ENCODE results near the gene AMER2. TPM values are rescaled to one million over a fixed set of nuclear protein-coding genes. Genes with fewer than 3 reads are reported as not detected.

Gene AMER2
- total RNA-seq, 1 donor from 2014 or later = not detected

DNA sequence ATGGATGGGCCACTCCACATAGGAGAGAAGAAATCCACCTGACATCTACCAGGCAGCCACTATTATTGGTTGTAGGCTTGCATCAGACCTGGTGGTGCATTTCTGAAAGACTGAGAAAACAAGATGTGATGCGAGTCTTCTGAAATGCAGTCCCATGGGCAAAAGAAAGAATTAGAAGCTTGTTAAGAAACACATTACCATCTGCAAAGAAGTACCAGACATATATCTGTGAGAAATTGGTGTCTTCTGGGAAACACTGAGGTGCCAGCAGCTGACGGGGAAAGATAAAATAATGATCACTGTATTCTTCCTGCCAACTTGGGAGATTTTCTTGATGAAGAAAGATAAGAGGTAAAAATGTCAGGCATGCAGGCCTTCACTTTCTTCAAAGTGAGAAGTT lies 14.4 kb downstream of the AMER2 start:
- intact Hi-C loops (cut with micrococcal nuclease) = no loop called here

GRCh38 chr13:25153736-25154135 lies 18.4 kb downstream of the AMER2 start:
- intact Hi-C loops (cut with micrococcal nuclease) = no loop called here

DNA sequence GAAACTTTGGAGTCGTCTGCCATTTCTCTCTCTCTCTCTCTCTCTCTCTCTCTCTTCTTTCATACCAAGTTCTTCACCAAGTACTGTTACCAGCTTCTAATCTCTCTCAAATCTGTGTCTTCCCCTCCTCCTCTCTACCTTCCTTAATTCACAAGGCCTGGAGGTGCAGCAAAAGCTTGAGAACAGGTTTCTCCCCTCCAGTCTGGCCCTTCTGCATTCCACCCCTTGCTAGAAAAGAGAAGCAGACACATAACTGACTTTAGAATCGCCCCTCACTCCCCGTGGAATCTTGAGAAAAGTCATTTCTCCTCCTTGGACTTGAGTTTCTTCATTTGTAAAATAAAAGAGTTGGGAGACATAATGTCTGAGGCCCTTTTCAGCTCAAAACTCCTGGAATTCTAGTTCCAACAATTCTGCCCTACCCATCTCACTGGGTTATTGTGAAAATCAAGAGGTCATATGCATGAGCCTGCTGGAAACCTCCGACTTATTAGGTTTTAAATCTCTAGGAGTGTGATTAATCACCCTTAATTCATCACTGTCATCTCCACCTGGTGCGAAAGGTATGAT lies 20.4 kb downstream of the AMER2 start:
- intact Hi-C loops (cut with micrococcal nuclease) = no loop called here

- intact Hi-C loops (cut with micrococcal nuclease) = no loop called here
Observed at GRCh38 chr13:25149711-25150110, 22.4 kb downstream of the AMER2 start.

GRCh38 chr13:25148402-25148771 lies 23.7 kb downstream of the AMER2 start:
- intact Hi-C loops (cut with micrococcal nuclease) = no loop called here

- intact Hi-C loops (cut with micrococcal nuclease) = no loop called here
Observed at GRCh38 chr13:25147638-25148401, 24.3 kb downstream of the AMER2 start.

DNA sequence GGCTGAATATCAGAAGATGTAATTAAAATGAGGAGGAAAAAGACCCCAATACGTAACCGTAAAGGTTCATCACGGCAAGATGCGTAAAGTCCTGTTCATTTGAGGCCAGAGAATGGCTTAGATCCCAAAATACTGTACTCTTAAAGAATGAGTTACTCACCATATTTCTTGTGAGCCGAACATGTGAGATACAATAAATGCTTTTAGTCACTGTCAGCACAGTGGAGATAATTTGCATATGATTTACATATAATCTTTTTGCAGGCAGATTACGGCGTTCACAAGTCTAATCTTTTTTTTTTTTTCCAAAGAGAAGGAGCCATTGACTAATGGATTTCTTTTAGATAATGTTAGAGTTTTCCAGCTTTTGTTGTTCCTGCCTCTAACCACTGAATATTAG lies 28.4 kb downstream of the AMER2 start:
- intact Hi-C loops (cut with micrococcal nuclease) = no loop called here

DNA sequence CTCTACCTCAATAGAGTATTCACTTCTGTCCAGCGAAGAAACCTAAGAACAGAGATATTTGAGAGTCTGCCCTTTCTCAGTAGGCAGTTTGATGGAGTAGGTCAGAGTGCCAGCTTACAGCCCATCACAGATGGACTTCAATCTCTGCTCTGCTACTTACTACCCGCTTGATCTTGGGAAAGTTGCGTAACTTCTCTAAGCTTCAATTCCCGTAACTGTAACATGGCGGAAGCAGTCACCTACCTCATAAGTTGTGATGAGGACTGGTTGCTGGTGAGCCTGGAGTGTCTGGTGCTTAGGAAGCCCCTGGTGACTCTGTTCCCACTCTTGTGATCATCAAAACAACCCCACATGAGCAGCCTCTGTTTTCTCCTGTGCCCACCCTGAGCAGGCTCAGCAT lies 31.0 kb downstream of the AMER2 start:
- intact Hi-C loops (cut with micrococcal nuclease) = no loop called here

- intact Hi-C loops (cut with micrococcal nuclease) = no loop called here
Observed at GRCh38 chr13:25137788-25138115, 34.3 kb downstream of the AMER2 start.

DNA sequence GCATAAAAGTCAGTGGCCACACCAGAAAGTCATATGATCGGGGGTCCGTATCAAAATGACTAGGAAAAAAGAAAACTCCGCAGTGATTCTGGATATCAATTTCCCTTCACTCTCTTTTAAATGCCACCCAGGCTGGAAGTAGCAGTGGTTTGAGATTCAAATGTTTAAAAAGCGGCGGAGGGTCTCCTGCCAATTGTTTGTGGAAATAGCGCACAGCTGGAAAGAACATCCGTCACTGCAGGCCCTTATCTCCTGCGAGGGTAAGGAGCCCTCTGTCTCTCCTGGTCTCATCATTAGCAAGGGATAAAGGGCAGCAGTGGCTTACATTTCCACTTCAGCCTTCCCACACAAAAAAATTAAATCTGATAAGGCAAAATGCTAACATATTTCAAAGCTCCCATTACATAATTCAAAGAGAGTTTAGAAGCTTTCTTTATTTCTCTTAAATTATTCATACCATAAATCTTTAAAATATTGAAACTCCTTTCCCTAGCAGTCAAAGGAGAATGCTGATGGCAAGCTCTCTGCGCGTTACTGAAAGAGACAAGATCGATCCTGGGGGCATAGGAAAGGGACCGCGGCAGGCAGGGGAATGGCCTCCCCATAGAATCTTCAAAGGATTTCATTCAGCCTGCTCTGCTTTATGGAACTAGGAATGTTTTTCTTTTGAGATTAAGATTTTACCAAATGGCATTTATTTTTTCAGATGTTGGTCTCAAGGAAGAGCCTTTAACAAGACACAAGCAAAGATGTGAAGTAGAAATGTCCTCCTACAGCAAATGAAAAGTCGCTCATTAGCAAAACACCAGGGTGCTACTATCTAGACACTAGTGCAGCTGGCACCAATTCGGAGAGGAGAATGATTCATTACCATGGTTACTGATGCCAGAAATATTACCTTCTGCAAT lies 35.0 kb downstream of the AMER2 start:
- intact Hi-C loops (cut with micrococcal nuclease) = no loop called here

DNA sequence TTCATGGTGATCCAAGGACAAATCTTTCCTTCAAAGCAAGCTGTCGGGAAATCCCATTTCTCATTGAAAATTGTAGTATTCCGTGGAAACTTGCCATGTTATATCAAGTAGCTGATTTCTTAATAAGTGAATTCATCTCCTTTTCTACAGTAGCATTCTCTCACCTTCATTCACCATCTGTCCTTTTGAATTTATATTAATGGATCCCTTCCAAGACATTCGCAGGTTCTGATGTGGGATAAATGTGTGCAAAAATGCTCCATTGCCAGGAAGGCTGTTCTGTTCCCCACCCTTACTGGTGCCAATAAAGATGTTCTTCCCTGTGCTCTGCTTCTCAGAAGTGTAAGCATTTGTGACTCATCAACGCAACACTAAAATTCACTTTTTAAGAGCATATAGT lies 36.2 kb downstream of the AMER2 start:
- intact Hi-C loops (cut with micrococcal nuclease) = no loop called here

DNA sequence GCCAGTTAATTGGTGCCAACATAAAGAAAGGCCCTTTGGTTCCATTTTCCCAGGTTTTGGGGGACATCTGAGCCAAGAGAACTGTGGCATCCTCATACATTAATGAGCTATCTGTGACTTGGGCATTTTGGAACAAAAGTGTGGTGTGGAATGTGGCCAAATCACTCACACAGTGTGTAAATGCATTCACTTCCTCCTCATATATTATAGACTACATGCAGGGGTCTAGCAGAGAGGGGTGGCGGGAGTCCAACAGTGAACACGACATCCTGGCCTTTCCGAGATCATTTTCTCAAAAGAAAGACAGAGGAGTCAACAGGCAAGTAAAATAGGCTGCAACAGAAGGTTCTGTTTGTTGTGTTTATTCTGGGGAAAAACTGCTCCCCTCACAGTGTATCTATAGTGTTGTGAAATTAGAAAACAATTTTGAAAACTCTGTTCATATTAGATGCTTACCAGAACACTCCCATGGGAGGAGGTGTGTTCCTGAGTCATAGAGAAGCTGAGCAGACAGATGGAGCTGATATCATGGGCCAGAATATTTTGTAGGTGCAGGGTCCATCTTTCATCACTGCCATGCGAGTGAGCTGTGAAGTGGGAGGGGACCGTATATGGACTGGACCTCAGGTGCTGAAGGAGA lies 39.2 kb downstream of the AMER2 start:
- intact Hi-C loops (cut with micrococcal nuclease) = no loop called here

GRCh38 chr13:25131881-25132420 lies 40.1 kb downstream of the AMER2 start:
- intact Hi-C loops (cut with micrococcal nuclease) = no loop called here

DNA sequence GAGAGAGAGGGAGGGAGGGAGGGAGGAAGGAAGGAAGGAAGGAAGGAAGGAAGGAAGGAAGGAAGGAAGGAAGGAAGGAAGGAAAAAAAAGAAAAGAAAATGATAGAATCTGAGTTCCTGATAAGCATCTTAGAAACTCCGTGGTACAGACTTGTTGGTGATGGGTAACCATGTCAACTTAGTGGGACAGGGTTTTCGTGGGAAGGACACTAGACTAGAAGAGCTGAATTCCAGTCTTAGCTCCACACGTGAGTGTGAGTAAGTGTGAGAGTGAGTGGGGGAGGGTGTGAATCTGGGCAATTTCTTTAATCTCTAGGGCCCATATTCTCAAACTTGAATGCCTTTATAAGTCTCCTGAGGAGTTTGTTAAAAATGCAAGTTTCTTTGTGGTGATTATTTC lies 41.1 kb downstream of the AMER2 start:
- intact Hi-C loops (cut with micrococcal nuclease) = no loop called here

DNA sequence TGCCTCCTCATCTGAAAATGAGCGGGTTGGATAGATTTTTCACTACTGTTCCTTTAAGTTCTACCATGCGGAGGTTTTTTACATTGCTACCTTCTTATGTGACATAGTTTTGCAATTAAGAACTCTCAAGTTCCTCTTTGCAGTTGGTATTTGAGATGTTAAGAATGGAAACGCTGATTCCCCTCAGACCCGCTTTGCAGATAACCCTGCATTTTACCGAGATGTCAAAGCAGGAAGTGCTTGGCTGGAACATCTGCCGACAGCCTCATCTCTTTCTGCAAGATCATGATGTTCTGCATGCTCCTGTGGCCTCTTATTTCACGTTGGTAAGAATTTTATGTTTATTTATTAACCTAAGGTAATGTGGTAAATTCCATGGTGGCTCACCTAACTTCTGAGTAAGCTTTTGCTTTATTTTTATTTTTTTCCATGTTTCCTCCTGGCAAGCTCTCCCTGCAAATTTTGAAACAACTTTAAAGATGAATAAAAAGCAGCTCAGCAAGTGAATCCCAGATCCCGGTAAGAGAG lies 53.6 kb downstream of the AMER2 start:
- intact Hi-C loops (cut with micrococcal nuclease) = no loop called here

DNA sequence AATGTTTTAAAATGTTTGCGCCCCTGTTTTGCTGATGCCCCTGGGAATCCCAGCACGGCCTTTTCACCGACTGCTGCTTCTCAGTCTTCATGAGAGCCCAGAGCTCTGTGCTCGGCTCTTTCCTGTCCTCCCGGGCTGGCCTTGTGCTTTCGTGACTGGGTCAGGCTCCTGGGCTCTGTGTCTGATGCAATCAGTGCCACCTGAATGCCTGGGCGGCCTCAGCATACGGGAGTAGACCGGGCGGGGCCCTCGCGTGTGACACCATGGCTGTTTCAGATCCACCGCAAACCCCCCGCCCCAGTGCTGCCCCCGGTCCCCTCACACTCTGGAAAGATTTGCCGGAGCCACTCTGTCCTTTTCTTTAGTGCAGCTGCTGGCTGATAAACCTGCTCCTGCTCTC lies 54.8 kb downstream of the AMER2 start:
- intact Hi-C loops (cut with micrococcal nuclease) = no loop called here

DNA sequence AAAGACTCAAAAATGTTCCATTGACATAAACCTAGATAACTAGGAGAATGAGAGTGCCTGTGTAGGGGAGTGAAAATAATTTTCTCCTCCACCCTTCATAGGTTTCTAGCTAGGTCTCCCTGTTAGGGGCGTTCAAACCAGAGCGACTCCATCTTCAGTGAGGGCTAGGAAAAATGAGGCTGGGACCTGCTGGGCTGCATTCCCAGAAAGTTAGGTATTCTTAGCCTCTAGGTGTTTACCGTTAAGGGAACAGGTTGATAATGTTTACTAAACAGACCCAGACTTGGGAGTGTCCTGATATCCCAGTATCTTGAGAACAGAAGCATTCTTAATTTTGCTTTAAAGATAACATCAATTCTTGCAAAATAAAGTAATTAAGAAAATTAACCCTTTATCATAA lies 56.0 kb downstream of the AMER2 start:
- intact Hi-C loops (cut with micrococcal nuclease) = no loop called here

DNA sequence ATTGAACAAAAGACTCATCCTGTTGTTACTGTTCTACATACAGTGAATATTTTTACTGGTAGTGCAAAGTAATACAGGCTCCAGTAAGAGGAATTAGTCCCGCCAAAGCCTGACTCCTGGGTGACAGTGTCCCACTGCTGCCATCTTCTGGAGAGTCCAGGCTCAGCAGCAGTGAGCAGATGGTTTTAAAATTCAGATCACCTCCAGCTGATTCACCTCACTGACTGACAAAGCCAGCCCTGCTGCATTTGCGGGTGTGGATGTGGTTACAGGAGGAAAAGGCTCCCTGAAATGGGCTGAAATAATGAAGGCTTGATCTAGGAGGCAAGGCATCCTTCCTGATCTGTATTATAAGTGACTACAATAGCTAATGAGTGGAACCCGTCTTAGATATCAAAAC lies 57.9 kb downstream of the AMER2 start:
- intact Hi-C loops (cut with micrococcal nuclease) = loop anchor here (1.0 kb wide), 4 partner anchors 29 to 119 kb away; no protein-coding TSS in a partner anchor

GRCh38 chr13:25112695-25113255 lies 59.3 kb downstream of the AMER2 start:
- intact Hi-C loops (cut with micrococcal nuclease) = no loop called here
